Measurements from ENCODE around the gene SUCO. TPM values are rescaled to one million over a fixed set of nuclear protein-coding genes. Genes with fewer than 3 reads are reported as not detected.

The SUCO gene
- total and polyA plus RNA-seq, 2 donors (not counting 1 experiment from before 2014, with no cell fraction given), result 5.5 to 59.7 TPM

- Mint-ChIP-seq H3K27ac (no peak overlapping the region), H3K9me3 (ENCODE audit: insufficient read depth) (no peaks in the 10 kb centered on the region), H3K4me3 (no peak overlapping the region), H3K4me1 (no peaks in the 10 kb centered on the region), H3K27me3 (no peaks in the 10 kb centered on the region)
- intact Hi-C loops (cut with micrococcal nuclease), result no loop called here
- H3K9me3 ChIP-seq (ENCODE audit: control extremely low read depth in 1 of 3, control insufficient read depth in 2 of 3, insufficient read depth in 1 of 3, low read length in 2 of 3), result peaks cover 0 to 4% (median 0%) of the 10 kb centered on the region in 3 donors
- no peaks in the 10 kb centered on the region for H3K27me3 ChIP-seq (replicated peaks in 1 of 4; ENCODE audit: control extremely low read depth in 1 of 4, control insufficient read depth in 3 of 4, insufficient read depth in 4 of 4, low read length in 3 of 4)
- no peak for ATAC-seq (ENCODE audit: low read depth)
- POLR2A ChIA-PET, result no interaction called here
- no peak overlapping the region for H3K27ac ChIP-seq (ENCODE audit: low read length in 2 of 2)
- H3K9ac ChIP-seq (ENCODE audit: low read length), result no peak overlapping the region
- no peak overlapping the region for H3K4me2 ChIP-seq (replicated peaks; ENCODE audit: low read depth, low read length, poor library complexity, severe bottlenecking)
- DNase-seq, result no peak
- 80% methylated on average over 1 of the region's 3 CpGs for WGBS (ENCODE audit: insufficient coverage)
- no peak overlapping the region for H3K4me3 ChIP-seq (ENCODE audit: control extremely low read depth in 1 of 5, extremely low read depth in 1 of 5, insufficient read depth in 1 of 5, low read depth in 2 of 5, low read length in 4 of 5)
- H4K20me1 ChIP-seq (ENCODE audit: control insufficient read depth, insufficient read depth, low read length, poor library complexity, severe bottlenecking), result no peaks in the 10 kb centered on the region
- H3K4me1 ChIP-seq (ENCODE audit: control insufficient read depth in 2 of 2, insufficient read depth in 2 of 2, low read length in 2 of 2), result no peaks in the 10 kb centered on the region
- H2AFZ ChIP-seq (ENCODE audit: insufficient read depth, low read depth, low read length, poor library complexity, severe bottlenecking), result no peak overlapping the region
- CTCF ChIA-PET, result no interaction called here
- TF ChIP-seq CTCF (IDR thresholded peaks at IDR 0.05) (no peak), EZH2 (IDR thresholded peaks at IDR 0.05; ENCODE audit: borderline replicate concordance, insufficient read depth, low read depth, low read length, poor library complexity, severe bottlenecking) (no peak)
- H3K36me3 ChIP-seq (replicated peaks in 1 of 2; ENCODE audit: control extremely low read depth in 1 of 2, control insufficient read depth in 1 of 2, extremely low read depth in 1 of 2, insufficient read depth in 2 of 2, low read length in 1 of 2), result no peaks in the 10 kb centered on the region
- no peaks in the 10 kb centered on the region for H3K79me2 ChIP-seq (ENCODE audit: control insufficient read depth, insufficient read depth, low read length)
Measured at GRCh38 chr1:172626845-172627244, 93.9 kb downstream of the SUCO start.

GRCh38 chr1:172627702-172628101 is 94.8 kb downstream of the SUCO start:
- no peaks in the 10 kb centered on the region for H4K20me1 ChIP-seq (ENCODE audit: control insufficient read depth, insufficient read depth, low read length, poor library complexity, severe bottlenecking)
- no peak overlapping the region for H2AFZ ChIP-seq (ENCODE audit: insufficient read depth, low read depth, low read length, poor library complexity, severe bottlenecking)
- no peaks in the 10 kb centered on the region for H3K36me3 ChIP-seq (replicated peaks in 1 of 2; ENCODE audit: control extremely low read depth in 1 of 2, control insufficient read depth in 1 of 2, extremely low read depth in 1 of 2, insufficient read depth in 2 of 2, low read length in 1 of 2)
- intact Hi-C loops (cut with micrococcal nuclease), result no loop called here
- Mint-ChIP-seq H3K4me1 (no peaks in the 10 kb centered on the region), H3K27me3 (no peaks in the 10 kb centered on the region), H3K27ac (no peak overlapping the region), H3K9me3 (ENCODE audit: insufficient read depth) (no peaks in the 10 kb centered on the region), H3K4me3 (no peak overlapping the region)
- no peak overlapping the region for H3K9ac ChIP-seq (ENCODE audit: low read length)
- TF ChIP-seq EZH2 (IDR thresholded peaks at IDR 0.05; ENCODE audit: borderline replicate concordance, insufficient read depth, low read depth, low read length, poor library complexity, severe bottlenecking), result no peak
- no peak for TF ChIP-seq CTCF (IDR thresholded peaks at IDR 0.05)
- no peak for ATAC-seq (ENCODE audit: low read depth)
- H3K4me1 ChIP-seq (ENCODE audit: control insufficient read depth in 2 of 2, insufficient read depth in 2 of 2, low read length in 2 of 2), result no peaks in the 10 kb centered on the region
- POLR2A ChIA-PET, result no interaction called here
- CTCF ChIA-PET, result no interaction called here
- no peaks in the 10 kb centered on the region for H3K27me3 ChIP-seq (replicated peaks in 1 of 4; ENCODE audit: control extremely low read depth in 1 of 4, control insufficient read depth in 3 of 4, insufficient read depth in 4 of 4, low read length in 3 of 4)
- DNase-seq, result no peak
- no peak overlapping the region for H3K27ac ChIP-seq (ENCODE audit: low read length in 2 of 2)
- H3K9me3 ChIP-seq (ENCODE audit: control extremely low read depth in 1 of 3, control insufficient read depth in 2 of 3, insufficient read depth in 1 of 3, low read length in 2 of 3), result peaks cover 0 to 5% (median 0%) of the 10 kb centered on the region in 3 donors
- no peaks in the 10 kb centered on the region for H3K79me2 ChIP-seq (ENCODE audit: control insufficient read depth, insufficient read depth, low read length)
- H3K4me2 ChIP-seq (replicated peaks; ENCODE audit: low read depth, low read length, poor library complexity, severe bottlenecking), result no peak overlapping the region
- 48% methylated on average over 3 of the region's 3 CpGs for WGBS (ENCODE audit: insufficient coverage)
- H3K4me3 ChIP-seq (ENCODE audit: control extremely low read depth in 1 of 5, extremely low read depth in 1 of 5, insufficient read depth in 1 of 5, low read depth in 2 of 5, low read length in 4 of 5), result no peak overlapping the region
